H1 (cell line): Measurements from ENCODE around the gene PIK3R4. TPM values are rescaled to one million over a fixed set of nuclear protein-coding genes. Genes with fewer than 3 reads are reported as not detected.

Source experiments
- EZH2 ChIP-seq: fragments of 200-600 bp; sonication (generic); IDR thresholded peaks from 2 replicates; pipeline ENCODE4 v1.7.1; 2012; ENCODE audit warnings: low read depth, mild to moderate bottlenecking, moderate library complexity, low read length, inconsistent platforms; ENCODE audit not compliant: severe bottlenecking
- KDM1A ChIP-seq: fragments of 200-600, 300-600 bp; sonication (generic); IDR thresholded peaks from 2 replicates; pipeline ENCODE4 v1.7.1; 2016; ENCODE audit warnings: mild to moderate bottlenecking, low read length, borderline replicate concordance
- MAFK ChIP-seq: IDR thresholded peaks from 2 replicates; pipeline ENCODE4 v1.6.1; 2012; ENCODE audit warnings: low read depth, mild to moderate bottlenecking, improper control_type of control experiment, low read length
- polyA plus RNA-seq, 7 experiments: library from polyadenylated mRNA; depleted of rRNA in 3 of 7; stranded (reverse) in 5 of 7; unstranded in 2 of 7; fragments of >200 nt in 5 of 7; fragments of 200-250 nt in 2 of 7; gene quantifications; 1 replicate in 5 of 7; 2 replicates in 1 of 7; 4 replicates in 1 of 7; pipeline versions ENCODE4 v1.2.1 to v1.2.3, GENCODE V29; 2011 to 2013; ENCODE audit warnings: missing spikeins in 2 of 7, mixed read lengths in 2 of 7
- total RNA-seq: library from RNA; stranded (reverse); fragmentation: NEBNext Ultra II Directional; extraction: Animal tissue kit (Norgen Biotek cat#: 25700); gene quantifications from 2 replicates; pipeline ENCODE4 v1.2.1, GENCODE V29; 2021

PIK3R4 gene
- total and polyA plus RNA-seq, 2 of the 8 experiments (the other 6 are each of a cell fraction or from before 2014, with no cell fraction given) = 43.8 to 87.4 TPM

GRCh38 chr3:130787422-130788068, 40.9 kb upstream of the PIK3R4 start (continued):
- no peak for TF ChIP-seq KDM1A
- TF ChIP-seq EZH2 = no peak
- TF ChIP-seq MAFK = no peak
